ENCODE measurements around the gene STRN.

DNA sequence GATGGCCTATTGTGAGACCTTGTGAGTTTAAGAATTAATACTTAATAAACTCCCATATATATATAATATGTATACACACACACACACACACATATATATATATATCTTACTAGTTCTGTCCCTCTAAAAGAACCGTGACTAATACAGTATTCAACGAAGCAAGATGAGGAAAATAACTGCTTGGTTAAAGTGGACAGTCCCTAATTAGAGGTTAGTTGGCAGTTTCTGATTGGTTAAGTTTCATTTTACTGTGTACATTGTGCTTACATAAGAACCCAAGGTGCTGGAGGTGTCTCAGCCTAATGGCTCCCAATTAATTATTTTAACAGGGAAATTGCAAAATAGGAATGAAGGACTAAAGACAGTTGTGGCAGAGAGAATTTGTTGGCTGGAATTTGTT lies 132.1 kb downstream of the STRN start:
- TF ChIP-seq CTCF (IDR thresholded peaks at IDR 0.05; ENCODE audit: insufficient read depth, low read length) (no peak), SPI1 (IDR thresholded peaks at IDR 0.05; ENCODE audit: borderline replicate concordance, low read depth) (no peak), REST (IDR thresholded peaks at IDR 0.05; ENCODE audit: insufficient replicate concordance, low read depth) (no peak), POLR2AphosphoS5 (IDR thresholded peaks at IDR 0.05; ENCODE audit: low read depth) (no peak), GABPA (IDR thresholded peaks at IDR 0.05; ENCODE audit: low read depth) (no peak)

Data from HL-60 (cell line).